ENCODE results near the gene MLC1.
"Not testable (repeated sequence)": the region's sequence is repeated elsewhere in the genome, so short reads cannot be mapped to it uniquely, and the experiment has no call there.

The MLC1 gene

DNA sequence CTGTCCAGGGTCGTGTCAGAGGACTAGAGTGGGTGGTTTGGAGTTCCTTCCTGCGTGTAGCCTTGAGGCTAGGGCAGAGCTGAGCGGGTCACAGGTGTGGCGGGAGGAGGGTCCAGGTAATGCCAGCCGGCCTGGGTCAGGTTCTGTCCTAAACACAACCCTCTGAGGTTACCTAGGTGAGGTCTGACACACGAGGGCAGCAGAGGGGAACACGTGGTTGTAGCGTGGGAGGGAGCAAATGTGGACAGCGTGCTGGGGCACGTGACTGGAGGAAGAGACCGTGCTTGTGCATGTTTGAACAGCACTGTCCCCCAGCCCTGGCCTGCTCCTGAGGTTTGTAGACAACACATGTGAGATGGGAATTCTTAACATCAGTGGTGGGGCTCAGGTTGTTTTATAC, 17.7 kb upstream of the MLC1 start:
- DNase-seq (ENCODE audit: low read depth in 2 of 2) = no peak

DNA sequence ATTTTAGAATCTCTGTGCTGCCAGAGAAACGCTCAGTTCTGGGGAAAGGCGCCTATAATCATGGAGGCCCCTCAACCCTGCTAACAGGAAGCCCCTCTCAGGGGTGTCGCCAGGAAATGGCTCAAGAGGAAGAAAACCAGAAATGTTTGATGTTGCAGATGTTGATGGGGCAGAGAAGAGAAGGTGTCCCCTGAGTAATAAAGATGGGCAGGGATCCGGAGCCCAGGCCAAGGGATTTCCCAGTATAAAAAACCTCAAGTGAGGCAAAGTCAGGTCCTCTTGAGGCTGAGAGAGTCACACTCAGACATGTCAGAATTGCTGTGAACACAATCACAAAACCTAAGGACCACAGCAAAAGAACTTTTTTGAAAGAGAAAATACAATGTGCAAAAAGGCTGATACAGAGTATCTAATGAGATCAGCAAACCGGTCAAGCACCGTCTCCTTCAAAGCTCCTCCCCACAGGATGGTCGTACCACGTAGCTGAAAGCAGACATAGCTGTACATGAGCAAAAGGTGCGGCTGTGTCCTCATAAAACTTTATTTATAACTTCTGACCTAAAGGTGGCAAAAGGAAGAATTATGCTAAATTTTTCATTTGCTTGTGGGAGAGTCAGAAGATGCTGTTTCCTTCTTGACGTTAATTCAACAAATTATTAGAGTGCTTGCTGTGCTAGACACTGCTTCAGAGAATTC, 16.8 kb upstream of the MLC1 start:
- no peak for DNase-seq (ENCODE audit: low read depth in 2 of 2)

DNA sequence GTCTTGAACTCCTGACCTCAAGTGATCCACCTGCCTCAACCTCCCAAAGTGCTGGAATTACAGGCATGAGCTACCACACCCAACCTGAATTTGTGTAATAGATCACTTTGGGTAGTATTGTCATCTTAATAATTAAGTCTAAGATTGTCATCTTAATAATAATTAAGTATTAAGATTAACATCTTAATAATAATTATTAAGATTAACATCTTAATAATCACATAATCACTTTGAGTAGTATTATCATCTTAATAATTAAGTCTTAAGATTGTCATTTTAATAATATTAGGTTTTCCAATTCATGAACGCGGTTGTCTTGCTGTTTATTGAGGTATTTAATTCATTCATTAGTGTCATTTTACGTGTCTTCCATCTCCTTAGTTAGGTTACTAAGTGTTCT, 12.8 kb upstream of the MLC1 start:
- no peak for DNase-seq (ENCODE audit: low read depth in 2 of 2)

DNA sequence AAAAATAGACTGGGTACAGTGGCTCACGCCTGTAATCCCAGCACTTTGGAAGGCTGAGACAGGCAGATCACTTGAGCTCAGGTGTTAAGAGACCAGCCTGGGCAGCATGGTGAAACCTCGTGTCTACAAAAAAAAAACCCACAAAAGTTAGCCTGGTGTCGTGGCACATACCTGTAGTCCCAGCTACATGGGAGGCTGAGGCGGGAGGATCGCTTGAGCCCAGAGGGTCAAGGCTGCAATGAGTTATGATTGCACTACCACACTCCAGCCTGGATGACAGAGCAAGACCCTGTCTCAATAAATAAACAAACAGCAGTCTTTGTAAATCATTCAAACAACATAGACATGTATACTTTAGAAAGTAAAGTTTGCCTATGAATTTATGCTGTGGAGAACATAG, 7.1 kb upstream of the MLC1 start:
- DNase-seq (ENCODE audit: low read depth in 2 of 2) = no peak

DNA sequence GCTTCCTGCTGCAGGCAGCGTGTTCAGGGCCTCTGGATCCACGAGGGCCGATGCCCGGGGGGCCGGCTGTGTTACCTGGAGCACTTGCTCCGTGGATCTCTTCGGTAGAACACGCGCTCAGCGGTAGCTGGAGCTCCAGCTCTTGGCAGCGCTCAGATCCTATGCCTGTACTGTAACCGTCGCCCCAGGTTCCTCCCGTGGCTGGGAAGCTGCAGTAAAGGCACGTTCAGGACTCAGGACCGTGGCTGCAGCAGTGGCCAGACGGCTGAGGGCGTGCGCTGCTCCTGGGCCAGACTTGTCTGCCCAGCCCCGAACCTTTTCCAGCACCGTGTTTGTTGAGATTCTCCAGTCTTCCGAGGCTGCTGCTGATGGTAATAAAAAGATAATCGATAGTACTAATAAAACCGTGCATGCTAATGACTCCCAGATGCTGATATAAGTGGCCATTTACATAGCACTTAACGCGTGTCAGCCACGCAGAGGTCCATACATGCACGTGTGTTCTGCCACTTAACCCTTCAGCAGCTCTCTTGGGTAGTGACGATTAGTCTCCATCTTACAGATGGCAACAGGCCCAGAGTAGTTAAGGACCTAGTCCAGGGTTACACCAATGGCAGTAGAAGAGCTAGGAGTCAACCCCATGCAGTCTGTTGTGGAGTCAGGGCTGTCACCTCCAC, 6.0 kb upstream of the MLC1 start:
- no peak for DNase-seq (ENCODE audit: low read depth in 2 of 2)

DNA sequence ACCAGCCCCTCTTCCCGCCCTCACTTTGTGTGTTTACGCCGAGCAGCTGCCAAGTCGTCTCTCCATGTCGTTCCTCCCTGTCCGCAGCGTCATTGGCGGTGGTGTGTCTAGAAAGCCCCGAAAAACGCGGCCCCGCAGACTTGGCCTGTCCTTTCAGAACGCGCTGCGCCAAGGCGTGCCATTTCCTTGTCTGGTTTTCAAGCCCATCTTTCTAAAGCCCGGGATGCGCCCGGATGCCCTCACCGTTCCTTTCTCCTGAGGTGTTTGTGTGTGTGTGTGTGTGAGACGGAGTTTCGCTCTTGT, 5.1 kb upstream of the MLC1 start:
- no peak for DNase-seq (ENCODE audit: low read depth in 2 of 2)

DNA sequence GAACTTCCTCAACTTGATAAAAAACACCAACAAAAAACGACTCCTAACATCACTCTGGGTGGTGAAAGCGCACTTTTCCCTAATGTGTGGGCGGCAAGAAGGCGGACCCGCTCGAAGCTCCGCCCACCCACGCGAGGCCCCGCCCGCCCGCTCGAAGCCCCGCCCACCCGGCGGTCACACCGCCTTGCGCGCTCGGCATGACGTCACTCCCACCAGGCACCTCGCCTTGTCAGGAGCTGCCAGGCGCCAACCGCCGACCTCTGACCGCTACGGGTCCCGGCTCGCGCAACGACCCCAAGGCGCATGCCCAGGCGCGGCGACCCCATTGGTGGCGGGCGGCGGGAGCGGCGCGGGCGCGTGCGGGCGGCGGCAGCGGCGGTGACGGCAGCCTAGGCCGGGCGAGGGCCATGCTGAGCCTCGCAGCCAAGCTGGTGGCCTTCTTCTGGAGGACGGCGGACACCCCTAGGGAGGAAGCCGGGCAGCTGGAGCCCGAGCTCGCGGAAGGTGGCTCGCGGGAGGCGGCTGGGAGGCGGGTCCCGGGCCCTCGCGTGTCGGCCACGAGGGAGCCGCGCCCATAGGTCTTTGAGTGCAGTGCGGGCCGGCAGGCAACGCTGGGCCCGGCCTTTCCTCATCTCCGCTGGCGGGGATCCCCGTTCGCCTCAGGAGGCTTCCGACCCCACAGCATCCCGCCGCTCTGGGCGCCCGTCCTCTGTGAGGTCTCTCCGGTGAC, 4.6 kb upstream of the MLC1 start, which contains the start of gene MOV10L1:
Gene MOV10L1 (plus strand): TSS at position 325 of the 730 bp plus-strand sequence. CDS start 83 bp downstream, at position 408.
- no peak for DNase-seq (ENCODE audit: low read depth in 2 of 2)

DNA sequence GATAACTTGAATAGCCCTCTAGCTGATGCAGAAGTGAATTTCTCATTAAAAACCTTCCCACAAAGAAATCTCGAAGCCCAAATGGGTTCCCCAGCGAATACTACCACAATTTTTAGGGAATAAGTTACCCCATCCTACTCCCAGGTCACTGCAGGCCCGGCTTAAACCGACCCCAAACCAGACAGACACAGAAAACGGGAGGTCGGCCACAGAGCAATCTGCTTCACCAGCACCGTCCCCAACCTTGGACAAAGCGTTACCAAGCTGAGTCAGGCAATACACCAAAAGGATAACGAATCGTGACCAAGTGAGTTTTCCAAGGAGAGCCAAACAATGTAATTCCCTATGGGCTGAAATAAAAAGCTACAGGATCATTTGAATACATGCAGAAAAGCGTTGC, 4.0 kb upstream of the MLC1 start:
- no peak for DNase-seq (ENCODE audit: low read depth in 2 of 2)

DNA sequence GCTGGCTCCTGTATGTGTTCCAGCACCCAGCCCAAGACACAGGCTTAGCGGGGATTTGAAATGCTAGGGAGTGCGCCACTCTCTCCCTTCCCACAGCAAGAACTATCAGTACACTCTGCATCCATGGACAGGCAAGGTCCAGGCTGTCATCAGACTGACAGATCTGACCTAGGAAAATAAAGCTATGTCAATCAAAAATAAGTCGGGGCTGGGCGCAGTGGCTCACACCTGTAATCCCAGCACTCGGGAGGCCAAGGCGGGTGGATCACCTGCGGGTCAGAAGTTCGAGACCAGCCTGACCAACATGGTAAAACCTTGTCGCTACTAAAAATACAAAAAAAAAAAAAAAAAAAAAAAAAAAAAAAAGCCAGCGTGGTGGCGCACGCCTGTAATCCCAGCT, 2.9 kb upstream of the MLC1 start:
- no peak for DNase-seq (ENCODE audit: low read depth in 2 of 2)

DNA sequence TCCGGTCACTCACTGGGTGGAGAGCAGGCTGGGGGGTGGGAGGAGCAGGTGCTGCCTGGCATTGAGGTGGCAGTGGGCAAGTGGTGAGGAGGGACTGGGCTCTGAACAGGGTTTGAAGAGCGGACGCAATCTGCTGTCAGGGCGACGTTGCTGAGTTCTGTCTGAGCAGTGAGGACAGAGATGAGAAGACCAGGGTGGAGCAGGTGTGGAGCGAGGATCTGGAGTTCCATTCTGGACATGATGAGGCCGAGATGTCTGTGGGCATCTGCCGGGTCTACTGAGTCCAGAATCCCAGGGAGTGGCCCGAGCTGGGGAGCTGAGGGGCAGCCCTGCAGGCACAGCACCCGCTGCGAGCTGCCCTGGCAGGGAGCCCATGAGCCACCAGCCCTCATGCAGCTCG, 2.4 kb upstream of the MLC1 start:
- DNase-seq (ENCODE audit: low read depth in 2 of 2) = no peak

DNA sequence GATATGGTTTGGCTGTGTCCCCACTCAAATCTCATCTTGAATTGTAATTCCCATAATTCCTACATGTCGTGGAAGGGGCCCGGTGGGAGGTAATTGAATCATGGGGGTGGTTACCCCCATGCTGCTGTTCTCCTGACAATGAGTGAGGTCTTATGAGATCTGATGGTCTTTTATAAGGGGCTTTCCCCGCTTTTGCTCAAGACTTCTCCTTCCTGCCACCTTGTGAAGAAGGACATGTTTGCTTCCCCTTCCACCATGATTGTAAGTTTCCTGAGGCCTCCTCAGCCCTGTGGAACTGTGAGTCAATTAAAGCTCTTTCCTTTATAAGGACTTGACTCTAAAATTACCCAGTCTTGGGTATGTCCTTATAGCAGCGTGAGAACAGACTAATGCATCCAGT, 1.7 kb upstream of the MLC1 start:
- not testable (repeated sequence) for DNase-seq (ENCODE audit: low read depth in 2 of 2)

DNA sequence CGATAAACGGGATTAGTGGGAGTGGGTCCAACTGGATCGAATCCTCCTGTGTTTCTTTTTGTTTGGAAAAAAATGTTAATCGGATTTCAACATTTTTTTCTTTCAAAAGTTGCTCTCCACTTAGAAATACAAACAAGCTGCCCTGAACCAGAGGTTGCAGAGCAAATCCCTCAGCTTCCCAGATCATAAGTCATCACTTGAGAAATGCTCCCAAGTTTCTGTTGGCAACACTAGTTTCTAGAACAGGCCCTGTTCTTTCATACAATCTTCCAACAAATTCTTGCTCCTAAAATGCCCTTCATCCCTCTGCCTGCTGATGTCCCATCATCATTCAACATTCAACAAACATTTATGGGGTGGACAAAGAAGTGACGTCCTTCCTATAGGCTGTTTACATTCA, 1.3 kb upstream of the MLC1 start:
- DNase-seq (ENCODE audit: low read depth in 2 of 2) = no peak

DNA sequence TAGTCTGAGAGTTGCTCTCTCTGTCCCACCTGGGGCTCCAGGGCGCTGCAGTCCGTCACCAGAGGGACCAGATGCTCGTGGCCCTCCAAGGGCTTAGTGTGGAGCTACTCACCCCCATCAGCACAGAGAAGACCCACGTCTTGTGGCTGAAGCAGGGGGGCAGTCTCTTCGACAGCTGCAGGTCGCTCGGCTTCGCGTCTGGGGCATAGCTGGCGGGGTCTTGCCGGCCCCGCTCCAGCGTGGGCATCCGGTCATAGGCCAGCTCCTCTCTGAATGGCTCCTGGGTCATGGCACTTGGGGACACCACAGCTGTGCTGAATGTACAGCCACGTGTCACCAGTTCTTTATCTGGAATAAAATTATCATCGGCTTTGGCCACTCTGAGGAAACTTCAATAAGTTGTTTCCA, 608 bp downstream of the MLC1 start:
- no peak for DNase-seq (ENCODE audit: low read depth in 2 of 2)

DNA sequence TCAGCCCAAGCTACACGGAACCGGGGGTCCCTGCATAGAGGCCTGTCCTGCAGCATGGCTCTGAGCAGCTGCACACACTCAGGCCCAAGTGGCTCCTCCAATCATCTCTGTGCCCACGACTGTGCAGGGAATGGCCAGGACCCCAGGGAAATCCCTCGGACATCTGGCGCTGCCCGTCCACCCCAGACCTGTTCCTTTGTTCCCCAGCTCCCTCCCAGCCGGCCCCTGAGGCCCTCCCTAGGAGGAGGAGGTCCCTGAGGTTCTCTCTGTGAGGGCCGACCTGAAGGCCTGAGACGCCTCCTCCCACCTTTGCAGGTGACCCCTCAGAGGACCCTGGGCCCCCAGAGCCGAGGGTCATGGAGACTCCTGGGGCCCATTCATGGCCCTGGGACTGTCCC, 1.1 kb downstream of the MLC1 start:
- DNase-seq (ENCODE audit: low read depth in 2 of 2) = no peak

DNA sequence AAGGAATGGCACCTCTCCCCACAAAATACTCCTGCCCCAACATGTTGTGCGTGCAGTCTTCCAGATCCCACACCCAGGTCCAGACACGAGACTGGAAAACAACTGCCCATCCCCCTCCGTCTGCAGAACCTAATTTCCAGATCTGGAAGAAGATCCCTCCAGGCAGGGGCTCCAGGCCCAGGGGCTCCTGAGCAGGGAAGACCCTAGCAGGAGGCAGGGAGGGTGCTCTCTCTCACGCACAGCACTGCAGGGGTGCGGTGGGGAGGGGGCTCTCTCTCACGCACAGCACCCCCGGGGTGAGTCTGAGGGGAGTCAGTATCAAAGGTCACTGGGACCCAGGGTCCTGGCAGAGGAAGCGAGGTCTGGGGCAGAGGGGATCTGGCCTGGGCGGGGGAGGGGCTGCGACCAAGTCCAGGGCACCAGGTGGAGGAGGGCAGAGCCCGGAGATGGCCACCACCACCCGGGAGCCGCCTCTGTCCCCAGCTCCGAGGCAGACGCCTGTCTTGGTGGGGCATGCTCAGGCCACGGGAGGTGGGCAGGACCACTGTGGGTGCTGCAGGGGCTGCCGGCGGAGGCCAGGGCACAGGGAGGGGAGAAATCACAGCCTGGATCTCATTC, 1.7 kb downstream of the MLC1 start:
- no peak for DNase-seq (ENCODE audit: low read depth in 2 of 2)

DNA sequence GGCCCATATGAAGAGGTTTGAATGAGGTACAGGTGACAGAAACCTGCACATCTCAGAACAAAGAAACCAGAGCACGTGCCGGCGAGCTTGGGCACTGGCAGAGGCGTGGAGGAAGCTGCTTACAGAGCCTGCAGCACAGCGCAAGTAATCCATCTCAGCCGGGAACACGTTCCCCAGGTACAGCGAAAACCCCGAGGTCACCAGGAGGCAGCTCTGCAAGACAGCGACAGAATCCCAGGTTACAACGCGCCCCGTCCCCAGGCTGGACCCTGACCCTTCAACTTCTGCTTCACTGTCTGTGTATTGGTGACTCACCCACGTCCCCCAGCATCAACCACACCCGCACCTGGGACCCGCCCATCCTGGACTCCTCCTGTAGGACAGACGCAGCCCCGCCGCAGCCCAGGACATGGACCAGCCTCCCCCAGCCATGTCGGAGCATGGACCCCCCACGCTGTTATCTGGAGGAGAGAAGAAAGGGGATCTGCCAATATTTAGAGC, 2.2 kb downstream of the MLC1 start:
- DNase-seq (ENCODE audit: low read depth in 2 of 2) = no peak

DNA sequence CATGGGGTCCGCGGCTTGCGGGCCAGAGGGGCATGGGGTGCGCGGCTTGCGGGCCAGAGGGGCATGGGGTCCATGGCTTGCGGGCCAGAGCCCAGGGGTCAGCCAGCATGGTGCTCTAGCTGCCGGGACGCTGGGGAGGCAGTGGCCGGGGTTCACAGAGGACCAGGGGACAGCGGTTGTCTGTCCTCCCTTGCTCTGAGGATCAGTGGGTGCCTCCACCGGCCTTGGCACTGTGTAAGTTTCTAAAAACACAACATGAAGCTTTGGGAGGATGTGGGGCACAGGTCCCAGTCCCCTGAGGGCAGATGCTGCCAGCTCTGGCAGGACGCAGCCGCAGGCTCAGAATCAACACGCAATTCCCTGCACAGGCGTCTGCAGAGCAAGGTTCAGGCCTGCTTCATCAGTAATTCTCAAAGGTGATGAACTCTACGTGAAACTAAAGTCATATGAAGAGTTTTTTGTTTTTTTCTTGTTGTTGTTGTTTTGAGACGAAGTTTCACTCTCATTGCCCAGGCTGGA, 3.0 kb downstream of the MLC1 start:
- no peak for DNase-seq (ENCODE audit: low read depth in 2 of 2)

DNA sequence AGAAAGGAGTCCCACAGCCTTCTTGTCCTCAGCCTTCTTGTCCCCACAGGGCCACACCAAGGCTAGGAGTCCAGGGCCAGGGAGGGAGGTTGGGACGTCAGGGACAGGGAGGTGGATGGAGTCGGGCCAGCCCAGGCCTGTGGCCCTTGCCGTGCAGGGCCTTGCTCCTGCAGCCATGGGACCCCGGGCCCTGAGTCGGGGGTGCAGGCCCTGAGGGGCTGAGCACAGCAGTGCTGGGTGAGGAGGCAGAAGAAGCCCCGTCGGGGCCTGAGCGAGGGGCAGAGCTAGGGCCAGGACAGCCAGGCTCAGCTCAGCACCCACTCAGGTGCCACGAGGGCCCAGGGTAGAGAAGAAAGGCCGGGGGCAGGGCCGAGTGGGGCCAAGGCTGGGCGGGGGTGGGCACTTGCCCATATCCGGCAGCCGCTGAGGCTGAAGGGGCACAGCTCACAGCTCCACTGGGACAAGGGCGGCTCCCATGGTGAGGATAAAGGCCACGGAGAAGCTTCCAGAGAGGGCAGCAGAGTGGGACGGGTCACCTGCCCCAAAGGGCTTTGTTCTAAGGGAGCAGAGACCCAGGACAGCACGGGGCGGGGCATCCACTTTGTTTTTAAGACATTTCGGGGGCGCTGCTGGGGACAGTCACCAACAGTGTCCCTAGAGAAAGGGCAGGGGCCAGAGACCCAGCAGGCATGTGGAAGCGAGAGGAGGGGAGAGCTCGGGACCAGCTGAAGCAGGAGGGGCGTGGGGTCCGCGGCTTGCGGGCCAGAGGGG, 3.6 kb downstream of the MLC1 start:
- DNase-seq (ENCODE audit: low read depth in 2 of 2) = no peak

DNA sequence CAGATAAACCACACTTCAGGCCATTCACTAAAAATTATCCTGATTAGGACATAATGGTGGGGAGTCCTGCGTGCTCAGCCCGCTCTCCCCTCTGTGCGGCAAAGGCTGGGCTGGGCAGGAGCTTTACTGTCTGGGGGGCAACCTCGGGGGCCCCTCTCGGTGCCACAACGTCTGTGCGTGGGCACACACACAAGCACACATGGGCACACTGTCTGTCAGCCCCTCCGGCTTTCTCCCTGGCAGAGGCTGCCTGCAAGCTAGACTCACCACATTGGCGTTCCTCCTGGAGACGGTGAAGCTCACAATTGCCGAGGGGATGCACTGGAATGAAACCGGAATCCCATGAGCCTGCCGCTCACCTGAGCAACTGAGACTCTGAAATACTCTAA, 5.2 kb downstream of the MLC1 start:
- no peak for DNase-seq (ENCODE audit: low read depth in 2 of 2)

DNA sequence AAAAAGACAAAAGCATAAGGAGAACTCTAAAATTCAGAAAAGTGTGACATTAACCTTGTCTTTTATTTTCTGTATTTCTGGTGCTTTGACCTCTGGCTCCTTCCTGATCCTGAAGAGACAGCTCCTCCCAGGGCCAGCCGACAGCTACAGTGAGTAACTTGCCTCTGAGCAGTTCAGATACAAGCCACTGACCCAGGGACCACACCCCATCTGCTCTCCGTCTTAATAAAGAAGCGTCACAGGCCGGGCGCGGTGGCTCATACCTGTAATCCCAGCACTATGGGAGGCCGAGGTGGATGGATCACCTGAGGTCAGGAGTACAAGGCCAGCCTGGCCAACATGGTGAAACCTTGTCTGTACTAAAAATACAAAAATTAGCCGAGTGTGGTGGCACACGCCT, 6.5 kb downstream of the MLC1 start:
- DNase-seq (ENCODE audit: low read depth in 2 of 2) = no peak

DNA sequence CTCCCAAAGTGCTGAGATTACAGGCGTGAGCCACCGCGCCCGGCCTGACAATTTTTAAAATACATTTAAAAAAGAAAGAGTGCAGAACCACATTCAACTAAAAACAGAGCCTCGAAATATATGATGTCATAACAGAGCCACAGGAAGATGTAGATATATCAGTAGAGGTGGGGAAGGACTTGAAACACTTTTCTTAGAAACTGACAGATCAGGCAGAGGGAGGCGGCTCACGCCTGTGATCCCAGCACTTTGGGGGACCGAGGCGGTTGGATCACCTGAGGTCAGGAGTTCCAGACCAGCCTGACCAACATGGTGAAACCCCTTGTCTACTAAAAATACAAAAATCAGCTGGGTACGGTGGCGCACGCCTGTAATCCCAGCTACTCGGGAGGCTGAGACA, 7.0 kb downstream of the MLC1 start:
- DNase-seq (ENCODE audit: low read depth in 2 of 2) = no peak
